K562 (cell line): Measurements from ENCODE around the gene PCDHA11. TPM values are rescaled to one million over a fixed set of nuclear protein-coding genes. Genes with fewer than 3 reads are reported as not detected.

Source experiments
- ATAC-seq: fragments of 200-7000 bp; cut with Tn5 transposase; 3 replicates; pipeline ENCODE4 v1.9.1; 2020; ENCODE audit warnings: moderate library complexity
- Bru-seq: library from RNA; stranded (reverse); fragments of 400-500 nt; gene quantifications from one replicate; lab custom pipeline; 2021; lab: Mats Ljungman, UMichigan
- BruChase-seq, 2 experiments: library from RNA; stranded (reverse); fragments of 400-500 nt; gene quantifications; one replicate each; lab custom pipeline; 2021; lab: Mats Ljungman, UMichigan
- BruUV-seq: library from RNA; stranded (reverse); fragments of 400-500 nt; replicated peaks from 2 replicates; lab custom pipeline; 2021; lab: Mats Ljungman, UMichigan
- CTCF ChIA-PET: fragments of 300-600 bp; formaldehyde crosslinking; extraction: SDS; loops from one replicate; lab custom pipeline; 2021; ENCODE audit warnings: low intra/inter-chr PET ratio; lab: Yijun Ruan, JAX
- POLR2A ChIA-PET: fragments of 300-600, 350-650 bp; sonication (Branson Sonifier 250); formaldehyde crosslinking; extraction: SDS; loops from one replicate; lab custom pipeline; 2021; ENCODE audit warnings: antibody characterized with exemption, inconsistent platforms; lab: Yijun Ruan, JAX
- DNase-seq, 4 experiments: peaks; one replicate each; pipeline versions ENCODE4 v3.0.0 to v3.0.0-alpha.2; 2011 to 2018; ENCODE audit warnings: low spot score in 3 of 4, mixed read lengths in 3 of 4; ENCODE audit errors: extremely low read depth in 1 of 4
- FAIRE-seq: peaks from 2 replicates; lab custom pipeline; 2011; peaks lifted over from hg19 to GRCh38; lab: Jason Lieb, UNC
- H2AFZ ChIP-seq: 2 replicates; pipeline ENCODE4 v1.6.0; 2011; ENCODE audit warnings: low read depth, low read length, control low read depth, inconsistent platforms
- H3K27ac ChIP-seq: fragments of 200-600 bp; 3 replicates; pipeline ENCODE4 v1.8.0; 2011; ENCODE audit warnings: low read depth, mild to moderate bottlenecking, control low read depth, inconsistent platforms, low read length, moderate library complexity, mixed read lengths; ENCODE audit errors: extremely low read depth
- H3K27me3 ChIP-seq, 2 experiments: fragments of 300-600 bp in 1 of 2; 2 replicates in 1 of 2; 3 replicates in 1 of 2; pipeline versions ENCODE4 v1.6.0 to v1.8.0; 2011; ENCODE audit warnings: inconsistent platforms in 2 of 2, low read length in 2 of 2, mild to moderate bottlenecking in 1 of 2, mixed read lengths in 1 of 2, moderate library complexity in 1 of 2; ENCODE audit not compliant: control insufficient read depth in 2 of 2, insufficient read depth in 2 of 2
- H3K36me3 ChIP-seq: fragments of 300-600 bp; 3 replicates; pipeline ENCODE4 v1.8.0; 2011; ENCODE audit warnings: mild to moderate bottlenecking, low read length, inconsistent platforms; ENCODE audit not compliant: control insufficient read depth, insufficient read depth
- H3K4me1 ChIP-seq, 2 experiments: fragments of 200-600 bp in 1 of 2; replicated peaks in 1 of 2; 2 replicates in 1 of 2; 3 replicates in 1 of 2; pipeline versions ENCODE4 v1.5.1 to v1.8.0; 2011; ENCODE audit warnings: inconsistent platforms in 2 of 2, low read length in 2 of 2, mild to moderate bottlenecking in 1 of 2, mixed read lengths in 1 of 2, moderate library complexity in 1 of 2; ENCODE audit not compliant: control insufficient read depth in 2 of 2, insufficient read depth in 2 of 2
- H3K4me2 ChIP-seq: 2 replicates; pipeline ENCODE4 v1.6.1; 2011; ENCODE audit warnings: low read length, control low read depth, inconsistent platforms, mixed read lengths; ENCODE audit not compliant: insufficient read depth
- H3K4me3 ChIP-seq: fragments of 200-600 bp; sonication (generic), shearing (Covaris generic); 2 replicates; pipeline ENCODE4 v1.5.1; 2016; ENCODE audit warnings: control low read depth, inconsistent platforms
- H3K79me2 ChIP-seq: fragments of 200-600 bp; 3 replicates; pipeline ENCODE4 v1.8.0; 2011; ENCODE audit warnings: low read length, inconsistent platforms; ENCODE audit not compliant: control insufficient read depth, insufficient read depth
- H3K9ac ChIP-seq, 2 experiments: 2 replicates each; pipeline versions ENCODE4 v1.6.0 to v1.6.1; 2011; ENCODE audit warnings: low read depth in 2 of 2, low read length in 2 of 2, control low read depth in 1 of 2, inconsistent platforms in 1 of 2, mild to moderate bottlenecking in 1 of 2, mixed read lengths in 1 of 2; ENCODE audit not compliant: insufficient read depth in 1 of 2
- H3K9me1 ChIP-seq: one replicate; pipeline ENCODE4 v1.6.0; 2011; ENCODE audit warnings: inconsistent platforms, mild to moderate bottlenecking, low read length, moderate library complexity; ENCODE audit not compliant: control insufficient read depth, insufficient read depth
- H3K9me3 ChIP-seq: replicated peaks from 2 replicates; pipeline ENCODE4 v1.5.1; 2011; ENCODE audit warnings: low read depth, low read length, inconsistent platforms; ENCODE audit not compliant: control insufficient read depth, insufficient read depth
- H4K20me1 ChIP-seq: replicated peaks from 2 replicates; pipeline ENCODE4 v1.6.1; 2011; ENCODE audit warnings: low read length, inconsistent platforms, mixed read lengths; ENCODE audit not compliant: control insufficient read depth, insufficient read depth
- CTCF ChIP-seq, 3 experiments: IDR thresholded peaks in 2 of 3; conservative IDR thresholded peaks in 1 of 3; 2 replicates each; pipeline ENCODE4 v1.5.1; 2011 to 2012; ENCODE audit warnings: low read length in 3 of 3, mild to moderate bottlenecking in 3 of 3, control low read depth in 2 of 3, improper control_type of control experiment in 1 of 3, inconsistent platforms in 1 of 3, low read depth in 1 of 3, mixed read lengths in 1 of 3, moderate library complexity in 1 of 3; ENCODE audit not compliant: insufficient read depth in 2 of 3
- RAD21 ChIP-seq, 2 experiments: fragments of 250-450 bp in 1 of 2; fragments of 450-650 bp in 1 of 2; sonication (Bioruptor Pico) in 1 of 2; formaldehyde crosslinking in 1 of 2; IDR thresholded peaks in 1 of 2; conservative IDR thresholded peaks in 1 of 2; 2 replicates each; pipeline versions ENCODE4 v1.4.0 to v1.8.0; 2020 to 2022; ENCODE audit warnings: mild to moderate bottlenecking in 2 of 2, moderate library complexity in 1 of 2
- WGBS: fragments of 100-300 bp; shearing (Covaris generic); methylation state at CpG from one replicate; pipeline ENCODE4 v1.1.6; 2016; ENCODE audit warnings: low coverage, mixed read lengths; ENCODE audit not compliant: insufficient coverage; ENCODE audit errors: missing lambda C conversion rate; 5-methylcytosine and 5-hydroxymethylcytosine counted together
- in situ Hi-C: fragments of 300-500 bp; cut with MboI; formaldehyde crosslinking; loops from 4 replicates; pipeline ENCODE4 v1.15.0; 2018; ENCODE audit warnings: inconsistent platforms, mixed read lengths
- intact Hi-C: fragments of 100-400 bp; cut with micrococcal nuclease; formaldehyde crosslinking; loops from 2 replicates; pipeline ENCODE4 v1.14.2; 2022
- long read RNA-seq, 3 experiments: library from polyadenylated mRNA in 2 of 3; library from RNA in 1 of 3; unstranded in 2 of 3; stranded (forward) in 1 of 3; transcript quantifications; one replicate each; pipeline ENCODE4 v2.0.0, GENCODE V29; 2019 to 2022
- polyA minus RNA-seq, 3 experiments: library from RNA; depleted of rRNA, polyadenylated mRNA; stranded (reverse); fragments of >200 nt; gene quantifications; 2 replicates each; pipeline ENCODE4 v1.2.3, GENCODE V29; 2011
- polyA plus RNA-seq, 8 experiments: library from polyadenylated mRNA; depleted of rRNA in 4 of 8; stranded (reverse) in 5 of 8; unstranded in 3 of 8; fragments of >200 nt; fragmentation: Nextera tagmentation in 2 of 8; fragmentation: Illumina TruSeq in 1 of 8; extraction: Ambion mirVana in 2 of 8; extraction: Trizol in 1 of 8; gene quantifications; 2 replicates each; pipeline versions ENCODE4 v1.2.1 to v1.2.3, GENCODE V29; 2011 to 2014; ENCODE audit warnings: inconsistent platforms in 1 of 8, missing spikeins in 1 of 8
- total RNA-seq, 7 experiments: library from RNA; depleted of rRNA in 6 of 7; stranded (reverse); fragments of >200 nt in 6 of 7; fragmentation: Illumina TruSeq in 2 of 7; extraction: Trizol in 2 of 7; gene quantifications; 2 replicates each; pipeline versions ENCODE4 v1.2.1 to v1.2.3, GENCODE V29; 2011 to 2021; ENCODE audit warnings: low replicate concordance in 1 of 7
- TF ChIP-seq, protein P1 (sequence below): sonication (generic); formaldehyde crosslinking; IDR thresholded peaks from 2 replicates; pipeline ENCODE4 v1.8.1; 2023; ENCODE audit warnings: mild to moderate bottlenecking, missing genetic modification reagents

The PCDHA11 gene
- total RNA-seq (2011; cell fraction: chromatin; rRNA removed; ENCODE audit: low replicate concordance): not detected in 2 replicates
- total RNA-seq (2011; cell fraction: nucleolus; rRNA removed): not detected in 2 replicates
- total RNA-seq (2011; cell fraction: nucleoplasm; rRNA removed): not detected in 2 replicates
- total RNA-seq (2014; rRNA removed) (not detected in 2 replicates), total RNA-seq (2014; rRNA removed; fragmentation: Illumina TruSeq; extraction: Trizol) (not detected in 2 replicates), total RNA-seq (2015; rRNA removed; fragmentation: Illumina TruSeq; extraction: Trizol) (not detected in 2 replicates), total RNA-seq (2021) (not detected in 2 replicates), polyA plus RNA-seq (2011; rRNA removed) (not detected in 2 replicates), polyA plus RNA-seq (2014; fragmentation: Illumina TruSeq; extraction: Trizol) (not detected in 2 replicates), polyA plus RNA-seq (2014; fragmentation: Nextera tagmentation; extraction: Ambion mirVana) (not detected), polyA plus RNA-seq (2014; rRNA removed) (not detected in 2 replicates), polyA minus RNA-seq (2011; rRNA and poly(A)+ RNA removed) (not detected in 2 replicates), Bru-seq, nascent RNA (not detected), BruChase-seq, experiment 1, labeled RNA remaining after a 2-hour chase (not detected), BruChase-seq, experiment 2, labeled RNA remaining after a 6-hour chase (not detected)
- polyA plus RNA-seq (2011; cell fraction: cytosol; rRNA removed): not detected in 2 replicates
- polyA plus RNA-seq (2011; cell fraction: nucleus; rRNA removed): not detected in 2 replicates
- polyA plus RNA-seq (2012): not detected in 2 replicates
- not detected in 2 replicates for polyA minus RNA-seq (2011; cell fraction: cytosol; rRNA and poly(A)+ RNA removed)
- not detected in 2 replicates for polyA minus RNA-seq (2011; cell fraction: nucleus; rRNA and poly(A)+ RNA removed)
- long read RNA-seq, experiment 1: 0 reads
- long read RNA-seq, experiment 2: 0 reads
- long read RNA-seq, experiment 3: 0 reads

DNA sequence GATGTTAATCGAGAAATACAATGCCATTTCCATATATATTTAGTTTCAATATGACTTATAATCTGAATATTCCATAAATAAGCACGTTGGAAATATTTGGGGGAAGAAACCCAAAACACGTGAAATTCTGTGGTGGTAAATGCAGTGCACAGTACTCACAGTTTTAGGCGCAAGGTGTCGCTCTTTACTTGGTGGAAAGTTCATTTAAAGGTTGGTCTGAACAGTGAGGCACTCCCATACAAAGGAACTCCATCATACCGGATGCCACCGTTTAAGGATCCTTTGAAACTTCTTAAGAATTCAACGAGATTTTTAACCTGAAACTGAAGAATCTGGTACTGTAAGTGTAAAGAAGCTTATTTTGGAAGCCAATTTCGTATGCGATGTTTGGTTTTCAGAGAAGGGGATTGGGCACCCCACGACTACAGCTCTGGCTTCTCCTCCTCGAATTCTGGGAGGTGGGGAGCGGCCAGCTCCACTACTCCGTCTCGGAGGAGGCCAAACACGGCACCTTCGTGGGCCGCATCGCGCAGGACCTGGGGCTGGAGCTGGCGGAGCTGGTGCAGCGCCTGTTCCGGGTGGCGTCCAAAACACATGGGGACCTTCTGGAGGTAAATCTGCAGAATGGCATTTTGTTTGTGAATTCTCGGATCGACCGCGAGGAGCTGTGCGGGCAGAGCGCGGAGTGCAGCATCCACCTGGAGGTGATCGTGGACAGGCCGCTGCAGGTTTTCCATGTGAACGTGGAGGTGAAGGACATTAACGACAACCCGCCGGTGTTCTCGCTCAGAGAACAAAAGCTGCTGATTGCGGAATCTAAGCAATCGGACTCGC lies at the start of gene PCDHA11:
Gene PCDHA11 (plus strand): TSS at position 237 of the 834 bp plus-strand sequence. CDS start 147 bp downstream, at position 384.
- Histone ChIP-seq H3K79me2 (no peaks in the 10 kb centered on the region), H3K9me3 (no peaks in the 10 kb centered on the region), H3K36me3 (no peaks in the 10 kb centered on the region), H3K4me3 (no peak within 1 kb of the TSS), H2AFZ (no peak within 1 kb of the TSS), H3K4me2 (no peak within 1 kb of the TSS), H3K9me1 (no peaks in the 10 kb centered on the region), H3K4me1 (no peaks in the 10 kb centered on the region), H3K9ac (no peak within 1 kb of the TSS), H3K27me3 (no peaks in the 10 kb centered on the region), H4K20me1 (no peaks in the 10 kb centered on the region), H3K27ac (no peak within 1 kb of the TSS)
- ATAC-seq: peak; percentile 68; the same call in 2 of the 3 replicates
- BruUV-seq: no TSS peak
- 2% methylated on average over 41 of the region's 41 CpGs for WGBS
- POLR2A ChIA-PET: interaction anchor here (0.6 kb wide), 1 partner anchor 11 kb away, joined by 3 read pairs; no protein-coding TSS in a partner anchor
- no peak for FAIRE-seq
- in situ Hi-C loops: no loop called here
- peak in 2 of 4 experiments; percentile 7 to 19 for DNase-seq
- intact Hi-C loops: loop anchor here (5.0 kb wide), 1 partner anchor 173 kb away; no protein-coding TSS in a partner anchor
- TF ChIP-seq RAD21 (CRISPR knock-in tag; conservative IDR thresholded peaks at IDR 0.05 in 1 of 2, IDR thresholded peaks at IDR 0.05 in 1 of 2): peak in 1 of 2 experiments; percentile 26; a peak in 1 of 4 replicates
- TF ChIP-seq, protein P1, sequence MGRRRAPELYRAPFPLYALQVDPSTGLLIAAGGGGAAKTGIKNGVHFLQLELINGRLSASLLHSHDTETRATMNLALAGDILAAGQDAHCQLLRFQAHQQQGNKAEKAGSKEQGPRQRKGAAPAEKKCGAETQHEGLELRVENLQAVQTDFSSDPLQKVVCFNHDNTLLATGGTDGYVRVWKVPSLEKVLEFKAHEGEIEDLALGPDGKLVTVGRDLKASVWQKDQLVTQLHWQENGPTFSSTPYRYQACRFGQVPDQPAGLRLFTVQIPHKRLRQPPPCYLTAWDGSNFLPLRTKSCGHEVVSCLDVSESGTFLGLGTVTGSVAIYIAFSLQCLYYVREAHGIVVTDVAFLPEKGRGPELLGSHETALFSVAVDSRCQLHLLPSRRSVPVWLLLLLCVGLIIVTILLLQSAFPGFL (CRISPR knock-in tag): no peak
- peak; percentile 13 to 47 (median 24); a peak in 2 of 6 replicates for TF ChIP-seq CTCF (IDR thresholded peaks at IDR 0.05 in 2 of 3, conservative IDR thresholded peaks at IDR 0.05 in 1 of 3; ENCODE audit: insufficient read depth in 2 of 3, low read depth in 1 of 3, low read length in 3 of 3)
- CTCF ChIA-PET: no interaction called here
